Activated naive CD8-positive, alpha-beta T cell treated with anti-CD3 and anti-CD28 coated beads, Interleukin-2, amount 10 ng/mL, durations not matched to agents 7 days and 5 days (primary cell): Measurements from ENCODE around the gene C3orf20. TPM values are rescaled to one million over a fixed set of nuclear protein-coding genes. Genes with fewer than 3 reads are reported as not detected.
"Not testable (repeated sequence)": the region's sequence is repeated elsewhere in the genome, so short reads cannot be mapped to it uniquely, and the experiment has no call there.

Source experiments
- ATAC-seq: fragments of 150-1000 bp; cut with Tn5 transposase; one replicate; pipeline ENCODE4 v1.10.0; 2021; ENCODE audit warnings: low read depth, moderate library complexity
- POLR2A ChIA-PET: fragments of 350-600 bp; sonication (Branson Sonifier 250); formaldehyde crosslinking; loops from one replicate; lab custom pipeline; 2021; ENCODE audit warnings: antibody characterized with exemption; lab: Charles Lee
- DNase-seq: peaks from one replicate; pipeline ENCODE4 v3.0.0; 2021
- H3K27ac Mint-ChIP-seq: one replicate; pipeline ENCODE4 v1.8.0; 2022; ENCODE audit warnings: mild to moderate bottlenecking, mixed read lengths
- H3K27me3 Mint-ChIP-seq: one replicate; pipeline ENCODE4 v1.8.0; 2022; ENCODE audit warnings: mild to moderate bottlenecking, moderate library complexity, mixed read lengths
- H3K36me3 Mint-ChIP-seq: one replicate; pipeline ENCODE4 v1.8.0; 2021; ENCODE audit warnings: mild to moderate bottlenecking, mixed read lengths
- H3K4me1 Mint-ChIP-seq: one replicate; pipeline ENCODE4 v1.8.0; 2021; ENCODE audit warnings: mixed read lengths
- H3K4me3 Mint-ChIP-seq: one replicate; pipeline ENCODE4 v1.8.0; 2022; ENCODE audit warnings: mild to moderate bottlenecking, moderate library complexity, mixed read lengths
- H3K9me3 Mint-ChIP-seq: one replicate; pipeline ENCODE4 v1.8.0; 2021; ENCODE audit warnings: mixed read lengths
- total RNA-seq, 2 experiments: library from RNA; stranded (reverse); gene quantifications; one replicate each; pipeline ENCODE4 v1.2.3, GENCODE V29; 2021

Gene C3orf20
- total RNA-seq, 2 experiments from 2014 or later: 0.17 to 0.25 TPM

GRCh38 chr3:14808502-14809266, 133.7 kb downstream of the C3orf20 start:
- peaks cover 21% of the 10 kb centered on the region for H3K4me1 Mint-ChIP-seq
- no peak overlapping the region for H3K27ac Mint-ChIP-seq
- H3K9me3 Mint-ChIP-seq: no peaks in the 10 kb centered on the region
- H3K27me3 Mint-ChIP-seq: peaks cover 81% of the 10 kb centered on the region
- no peak for ATAC-seq
- no peak overlapping the region for H3K4me3 Mint-ChIP-seq
- POLR2A ChIA-PET: no interaction called here
- no peaks in the 10 kb centered on the region for H3K36me3 Mint-ChIP-seq
- DNase-seq: no peak

- Mint-ChIP-seq H3K4me1 (peaks cover 15% of the 10 kb centered on the region), H3K27me3 (peaks cover 85% of the 10 kb centered on the region)
- ATAC-seq, H3K4me3 Mint-ChIP-seq, DNase-seq, POLR2A ChIA-PET, H3K36me3 Mint-ChIP-seq, H3K9me3 Mint-ChIP-seq, H3K27ac Mint-ChIP-seq: not testable (repeated sequence)
Observed at GRCh38 chr3:14809611-14810010, 134.7 kb downstream of the C3orf20 start.

- no peaks in the 10 kb centered on the region for H3K9me3 Mint-ChIP-seq
- H3K36me3 Mint-ChIP-seq: no peaks in the 10 kb centered on the region
- ATAC-seq (no peak), DNase-seq (no peak)
- H3K4me3 Mint-ChIP-seq: no peak overlapping the region
- no peak overlapping the region for H3K27ac Mint-ChIP-seq
- peaks cover 9% of the 10 kb centered on the region for H3K4me1 Mint-ChIP-seq
- peaks cover 86% of the 10 kb centered on the region for H3K27me3 Mint-ChIP-seq
- POLR2A ChIA-PET: no interaction called here
Observed at GRCh38 chr3:14810070-14810791, 135.3 kb downstream of the C3orf20 start.

DNA sequence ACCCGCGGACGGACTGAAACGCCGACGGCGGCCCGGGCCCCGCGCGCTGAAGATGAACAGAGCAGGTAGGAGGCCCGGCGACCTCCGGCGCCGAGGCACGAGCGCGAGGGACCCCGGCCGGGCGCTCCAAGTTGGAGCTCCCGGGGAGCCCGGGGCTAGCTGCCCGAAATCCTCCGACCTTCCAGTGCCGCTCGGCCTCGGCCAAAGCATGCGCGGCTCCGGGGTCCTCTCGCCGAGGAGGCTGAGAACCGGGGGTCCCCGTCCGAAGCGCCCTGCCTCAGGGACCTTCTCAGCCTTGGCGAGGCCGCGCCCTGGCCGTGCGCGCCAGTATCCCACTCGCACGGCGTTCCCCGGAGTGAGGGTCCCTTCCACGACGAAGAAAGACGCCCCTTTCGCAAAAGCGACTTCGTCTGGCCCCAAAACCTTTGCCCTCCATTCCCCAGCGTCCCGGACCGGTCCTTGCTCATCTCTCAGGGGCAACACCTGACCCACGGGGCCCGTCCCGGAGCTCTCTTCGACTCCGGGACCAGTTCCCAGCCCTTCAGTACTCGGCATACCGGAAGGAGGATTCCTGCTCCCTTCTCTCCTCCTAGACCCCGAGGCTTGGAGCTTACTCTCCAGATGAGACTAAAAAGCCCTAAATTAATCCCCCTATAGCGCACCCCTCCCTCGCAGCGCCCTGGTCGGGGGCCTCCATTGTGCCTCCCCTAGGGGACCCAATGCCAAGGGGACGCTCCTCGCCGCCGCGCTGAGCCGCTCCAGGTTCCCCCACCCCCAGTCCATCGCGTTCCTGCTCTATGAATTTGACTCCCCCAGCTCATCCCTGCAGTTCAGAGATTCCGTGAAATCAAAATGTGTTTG, 136.1 kb downstream of the C3orf20 start:
- Mint-ChIP-seq H3K4me3 (peak overlapping the region; percentile 1), H3K27ac (no peak overlapping the region), H3K36me3 (no peaks in the 10 kb centered on the region), H3K9me3 (no peaks in the 10 kb centered on the region), H3K4me1 (peaks cover 8% of the 10 kb centered on the region), H3K27me3 (peaks cover 82% of the 10 kb centered on the region)
- no peak for DNase-seq
- POLR2A ChIA-PET: no interaction called here
- no peak for ATAC-seq

- Mint-ChIP-seq H3K36me3 (no peaks in the 10 kb centered on the region), H3K27ac (no peak overlapping the region), H3K4me3 (no peak overlapping the region), H3K27me3 (peaks cover 79% of the 10 kb centered on the region), H3K9me3 (no peaks in the 10 kb centered on the region), H3K4me1 (peaks cover 3% of the 10 kb centered on the region)
- POLR2A ChIA-PET: no interaction called here
- DNase-seq (no peak), ATAC-seq (no peak)
Observed at GRCh38 chr3:14811684-14812083, 136.7 kb downstream of the C3orf20 start.

GRCh38 chr3:14812196-14812790, 137.4 kb downstream of the C3orf20 start:
- Mint-ChIP-seq H3K27me3 (peaks cover 75% of the 10 kb centered on the region), H3K9me3 (no peaks in the 10 kb centered on the region), H3K4me1 (no peaks in the 10 kb centered on the region), H3K4me3 (no peak overlapping the region), H3K36me3 (no peaks in the 10 kb centered on the region), H3K27ac (no peak overlapping the region)
- DNase-seq (no peak), ATAC-seq (no peak)
- POLR2A ChIA-PET: no interaction called here

- H3K4me1 Mint-ChIP-seq: no peaks in the 10 kb centered on the region
- ATAC-seq (no peak), DNase-seq (no peak)
- no peak overlapping the region for H3K4me3 Mint-ChIP-seq
- POLR2A ChIA-PET: interaction anchor here (0.7 kb wide), 1 partner anchor 89 kb away, joined by 4 read pairs; no protein-coding TSS in a partner anchor
- H3K27me3 Mint-ChIP-seq: peaks cover 55% of the 10 kb centered on the region
- H3K27ac Mint-ChIP-seq: no peak overlapping the region
- no peaks in the 10 kb centered on the region for H3K36me3 Mint-ChIP-seq
- H3K9me3 Mint-ChIP-seq: no peaks in the 10 kb centered on the region
Observed at GRCh38 chr3:14814411-14814871, 139.5 kb downstream of the C3orf20 start.

GRCh38 chr3:14816359-14816758, 141.4 kb downstream of the C3orf20 start:
- no peaks in the 10 kb centered on the region for H3K4me1 Mint-ChIP-seq
- no peak for DNase-seq
- no peaks in the 10 kb centered on the region for H3K36me3 Mint-ChIP-seq
- H3K27ac Mint-ChIP-seq: no peak overlapping the region
- peaks cover 40% of the 10 kb centered on the region for H3K27me3 Mint-ChIP-seq
- H3K4me3 Mint-ChIP-seq: no peak overlapping the region
- ATAC-seq: no peak
- no peaks in the 10 kb centered on the region for H3K9me3 Mint-ChIP-seq
- POLR2A ChIA-PET: no interaction called here

DNA sequence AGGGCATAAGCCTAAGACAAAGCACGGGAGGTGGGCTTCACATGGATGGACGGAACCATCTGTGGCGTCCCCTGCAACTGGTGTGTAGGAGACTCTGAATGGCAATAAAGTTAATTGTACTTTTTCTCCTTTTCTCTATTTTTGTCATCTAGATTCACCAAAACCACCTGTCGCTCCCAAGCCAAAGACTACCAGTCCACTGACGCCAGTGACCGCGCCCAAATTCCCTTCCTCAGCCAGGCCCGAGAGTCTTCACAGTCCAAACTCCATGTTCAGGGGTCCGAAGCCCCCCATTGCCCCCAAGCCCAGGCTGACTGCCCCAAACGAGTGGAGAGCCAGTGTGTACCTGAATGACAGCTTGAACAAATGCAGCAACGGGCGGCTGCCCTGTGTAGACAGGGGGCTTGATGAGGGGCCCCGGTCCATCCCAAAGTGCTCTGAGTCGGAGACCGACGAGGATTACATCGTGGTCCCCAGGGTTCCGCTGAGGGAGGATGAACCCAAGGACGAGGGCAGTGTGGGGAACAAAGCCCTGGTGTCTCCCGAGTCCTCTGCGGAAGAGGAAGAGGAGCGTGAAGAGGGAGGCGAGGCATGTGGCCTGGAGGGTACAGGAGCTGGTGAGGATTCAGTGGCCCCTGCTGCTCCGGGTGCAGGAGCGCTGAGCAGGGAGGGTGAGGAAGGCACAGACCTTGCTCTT, 144.0 kb downstream of the C3orf20 start, which contains the start of gene FGD5:
FGD5 (plus strand) TSS at position 159 of the 697 bp plus-strand sequence; CDS start at position 269, 110 bp downstream.
- H3K27me3 Mint-ChIP-seq: peaks cover 31% of the 10 kb centered on the region

GRCh38 chr3:14819671-14820070, 144.7 kb downstream of the C3orf20 start:
- Mint-ChIP-seq H3K27me3 (peaks cover 29% of the 10 kb centered on the region), H3K27ac (no peak overlapping the region), H3K4me1 (no peaks in the 10 kb centered on the region), H3K9me3 (no peaks in the 10 kb centered on the region), H3K4me3 (no peak overlapping the region), H3K36me3 (no peaks in the 10 kb centered on the region)
- ATAC-seq: no peak
- POLR2A ChIA-PET: interaction anchor here (0.7 kb wide), 1 partner anchor 190 kb away, joined by 3 read pairs; no protein-coding TSS in a partner anchor
- DNase-seq: no peak

More for the DNA sequence above, 144.0 kb downstream of the C3orf20 start, which contains the start of gene FGD5:
- no peak for DNase-seq
- peak within 1 kb of the TSS; percentile 26 for H3K27ac Mint-ChIP-seq
- no peak for ATAC-seq
- no peak within 1 kb of the TSS for H3K4me3 Mint-ChIP-seq
- H3K36me3 Mint-ChIP-seq: no peaks in the 10 kb centered on the region
- POLR2A ChIA-PET: no interaction called here
- H3K4me1 Mint-ChIP-seq: no peaks in the 10 kb centered on the region
- no peaks in the 10 kb centered on the region for H3K9me3 Mint-ChIP-seq

DNA sequence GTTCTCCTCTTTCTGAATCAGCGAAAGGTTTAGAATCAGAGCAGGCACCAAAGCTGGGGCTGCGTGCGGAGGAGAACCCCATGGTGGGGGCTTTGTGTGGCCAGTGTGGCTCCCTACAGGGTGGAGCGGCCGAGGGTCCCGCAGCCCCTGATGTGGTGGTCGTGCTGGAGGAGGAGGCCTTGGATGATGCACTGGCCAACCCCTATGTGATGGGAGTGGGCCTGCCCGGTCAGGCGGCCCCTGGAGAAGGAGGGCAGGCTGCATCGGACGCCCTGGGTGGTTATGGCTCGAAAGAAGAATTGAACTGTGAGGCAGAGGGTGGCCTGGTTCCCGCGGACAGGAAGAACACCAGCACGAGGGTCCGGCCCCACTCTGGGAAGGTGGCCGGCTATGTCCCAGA, 145.2 kb downstream of the C3orf20 start:
- Mint-ChIP-seq H3K27ac (no peak overlapping the region), H3K27me3 (peaks cover 28% of the 10 kb centered on the region), H3K4me3 (no peak overlapping the region), H3K36me3 (no peaks in the 10 kb centered on the region), H3K4me1 (no peaks in the 10 kb centered on the region), H3K9me3 (no peaks in the 10 kb centered on the region)
- POLR2A ChIA-PET: interaction anchor here (0.7 kb wide), 1 partner anchor 190 kb away, joined by 3 read pairs; no protein-coding TSS in a partner anchor
- DNase-seq: no peak
- ATAC-seq: no peak

- Mint-ChIP-seq H3K4me3 (no peak overlapping the region), H3K27me3 (peaks cover 33% of the 10 kb centered on the region), H3K36me3 (no peaks in the 10 kb centered on the region), H3K4me1 (no peaks in the 10 kb centered on the region), H3K9me3 (no peaks in the 10 kb centered on the region), H3K27ac (no peak overlapping the region)
- DNase-seq: no peak
- POLR2A ChIA-PET: no interaction called here
- no peak for ATAC-seq
Observed at GRCh38 chr3:14821151-14821550, 146.2 kb downstream of the C3orf20 start.
